Testis (tissue), 3 donors: Measurements from ENCODE around the gene KCNJ14. TPM values are rescaled to one million over a fixed set of nuclear protein-coding genes. Genes with fewer than 3 reads are reported as not detected.

ENCODE experiments used
- DNase-seq: peaks from one replicate; pipeline ENCODE4 v3.0.0-alpha.2; 2019
- H3K27ac ChIP-seq, 2 donors: fragments of 200-600 bp; sonication (generic); one replicate each; pipeline ENCODE4 v1.5.1; 2019
- H3K27me3 ChIP-seq: fragments of 200-600 bp; sonication (generic); one replicate; pipeline ENCODE4 v1.5.1; 2019
- H3K36me3 ChIP-seq: fragments of 200-600 bp; sonication (generic); one replicate; pipeline ENCODE4 v1.5.1; 2017; ENCODE audit warnings: low read depth; ENCODE audit errors: missing control alignments
- H3K4me1 ChIP-seq: fragments of 200-600 bp; sonication (generic); one replicate; pipeline ENCODE4 v1.5.1; 2019
- H3K4me3 ChIP-seq, 2 donors: fragments of 200-600 bp; sonication (generic); one replicate each; pipeline ENCODE4 v1.5.1; 2017 to 2019
- H3K9me3 ChIP-seq: fragments of 200-600 bp; sonication (generic); one replicate; pipeline ENCODE4 v1.5.1; 2017
- POLR2A ChIP-seq: fragments of 450-650 bp; IDR thresholded peaks from one replicate; pipeline ENCODE4 v1.6.1; 2017; ENCODE audit warnings: antibody characterized with exemption, mild to moderate bottlenecking, moderate library complexity
- whole genome bisulfite sequencing, 2 donors: methylation state at CpG; one replicate each; pipeline ENCODE4 v1.1.5; 2018; 5-methylcytosine and 5-hydroxymethylcytosine counted together
- intact Hi-C: fragments of 100-400 bp; cut with DNase I; formaldehyde crosslinking; loops from one replicate; pipeline ENCODE4 v1.15.1; 2023; ENCODE audit warnings: low total_unique reads
- polyA plus RNA-seq: library from polyadenylated mRNA; stranded (reverse); fragments of 350-450 nt; fragmentation: Illumina TruSeq; extraction: RNeasy Lipid Tissue Mini Kit (QIAGEN cat#74804); gene quantifications from one replicate; pipeline ENCODE4 v1.2.3, GENCODE V29; 2014; ENCODE audit warnings: low read depth, low replicate concordance; ENCODE audit not compliant: insufficient read depth
- total RNA-seq, 2 donors: library from RNA; depleted of rRNA; stranded (reverse); fragments of >200 nt; gene quantifications; one replicate each; pipeline ENCODE4 v1.2.3, GENCODE V29; 2016
- TF ChIP-seq, protein P1 (sequence below), 3 experiments: fragments of 450-650 bp in 2 of 3; fragments of 200-600 bp in 1 of 3; sonication (generic) in 1 of 3; IDR thresholded peaks; one replicate each; pipeline ENCODE4 v1.5.1; 2016 to 2019; ENCODE audit warnings: antibody characterized with exemption in 3 of 3, mild to moderate bottlenecking in 2 of 3, moderate library complexity in 1 of 3

The KCNJ14 gene
- total and polyA plus RNA-seq, 3 donors from 2014 or later, result 0.66 to 2.2 (median 1.6) TPM

DNA sequence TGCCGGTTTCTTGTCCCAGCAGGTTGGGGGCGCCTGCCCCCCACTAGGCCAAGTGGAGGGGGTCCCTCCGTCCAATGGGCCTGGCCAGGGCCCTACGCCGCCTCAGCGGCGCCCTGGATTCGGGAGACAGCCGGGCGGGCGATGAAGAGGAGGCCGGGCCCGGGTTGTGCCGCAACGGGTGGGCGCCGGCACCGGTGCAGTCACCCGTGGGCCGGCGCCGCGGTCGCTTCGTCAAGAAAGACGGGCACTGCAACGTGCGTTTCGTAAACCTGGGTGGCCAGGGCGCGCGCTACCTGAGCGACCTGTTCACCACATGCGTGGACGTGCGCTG lies 6.2 kb downstream of the KCNJ14 start:
- DNase-seq, result no peak
- no peaks in the 10 kb centered on the region for H3K9me3 ChIP-seq

DNA sequence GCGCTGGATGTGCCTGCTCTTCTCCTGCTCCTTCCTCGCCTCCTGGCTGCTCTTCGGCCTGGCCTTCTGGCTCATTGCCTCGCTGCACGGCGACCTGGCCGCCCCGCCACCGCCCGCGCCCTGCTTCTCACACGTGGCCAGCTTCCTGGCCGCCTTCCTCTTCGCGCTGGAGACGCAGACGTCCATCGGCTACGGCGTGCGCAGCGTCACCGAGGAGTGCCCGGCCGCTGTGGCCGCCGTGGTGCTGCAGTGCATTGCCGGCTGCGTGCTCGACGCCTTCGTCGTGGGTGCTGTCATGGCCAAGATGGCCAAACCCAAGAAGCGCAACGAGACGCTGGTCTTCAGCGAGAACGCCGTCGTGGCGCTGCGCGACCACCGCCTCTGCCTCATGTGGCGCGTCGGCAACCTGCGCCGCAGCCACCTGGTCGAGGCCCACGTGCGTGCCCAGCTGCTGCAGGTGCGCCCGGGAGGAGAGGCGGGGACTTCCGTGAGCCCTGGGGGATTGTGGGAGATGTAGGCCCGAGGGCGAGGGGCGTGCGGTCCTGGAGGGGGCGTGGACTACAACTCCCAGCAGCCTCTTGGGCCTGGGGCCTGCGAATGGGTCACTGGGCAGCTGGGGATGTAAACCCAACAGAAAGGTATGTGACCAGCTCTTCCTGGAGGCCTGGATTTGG lies 6.7 kb downstream of the KCNJ14 start:
- intact Hi-C loops, result no loop called here

More for the DNA sequence above, 6.2 kb downstream of the KCNJ14 start:
- WGBS, 2 donors, result 58 to 75% methylated on average over 4 to 36 of the region's 36 CpGs
- Histone ChIP-seq H3K4me3 (peak overlapping the region; percentile 9 to 53), H3K27ac (no peak overlapping the region), H3K4me1 (no peaks in the 10 kb centered on the region), H3K36me3 (no peaks in the 10 kb centered on the region), H3K27me3 (no peaks in the 10 kb centered on the region)
- intact Hi-C loops, result no loop called here
- TF ChIP-seq, protein P1, sequence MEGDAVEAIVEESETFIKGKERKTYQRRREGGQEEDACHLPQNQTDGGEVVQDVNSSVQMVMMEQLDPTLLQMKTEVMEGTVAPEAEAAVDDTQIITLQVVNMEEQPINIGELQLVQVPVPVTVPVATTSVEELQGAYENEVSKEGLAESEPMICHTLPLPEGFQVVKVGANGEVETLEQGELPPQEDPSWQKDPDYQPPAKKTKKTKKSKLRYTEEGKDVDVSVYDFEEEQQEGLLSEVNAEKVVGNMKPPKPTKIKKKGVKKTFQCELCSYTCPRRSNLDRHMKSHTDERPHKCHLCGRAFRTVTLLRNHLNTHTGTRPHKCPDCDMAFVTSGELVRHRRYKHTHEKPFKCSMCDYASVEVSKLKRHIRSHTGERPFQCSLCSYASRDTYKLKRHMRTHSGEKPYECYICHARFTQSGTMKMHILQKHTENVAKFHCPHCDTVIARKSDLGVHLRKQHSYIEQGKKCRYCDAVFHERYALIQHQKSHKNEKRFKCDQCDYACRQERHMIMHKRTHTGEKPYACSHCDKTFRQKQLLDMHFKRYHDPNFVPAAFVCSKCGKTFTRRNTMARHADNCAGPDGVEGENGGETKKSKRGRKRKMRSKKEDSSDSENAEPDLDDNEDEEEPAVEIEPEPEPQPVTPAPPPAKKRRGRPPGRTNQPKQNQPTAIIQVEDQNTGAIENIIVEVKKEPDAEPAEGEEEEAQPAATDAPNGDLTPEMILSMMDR (IDR thresholded peaks at IDR 0.05), result no peak
- no peak for TF ChIP-seq POLR2A

DNA sequence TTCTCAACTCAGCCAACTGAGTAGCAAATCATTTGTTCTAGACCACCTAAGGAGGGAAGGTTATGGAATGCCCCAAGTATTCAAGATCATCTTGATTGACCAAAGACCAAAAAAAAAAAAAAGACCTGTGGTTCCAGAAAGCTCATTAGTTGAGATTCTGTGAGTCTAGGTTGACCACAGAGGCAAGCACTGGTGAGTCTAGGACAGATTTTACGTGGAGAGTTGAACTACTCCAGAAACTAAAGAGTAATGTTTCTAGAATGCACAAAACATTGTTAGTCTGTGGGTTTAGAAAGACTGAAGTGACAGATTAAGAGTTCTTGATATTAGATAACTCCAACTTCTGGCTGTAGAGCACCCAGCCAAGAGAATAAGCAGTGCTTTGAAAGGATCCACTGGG lies 9.8 kb downstream of the KCNJ14 start:
- DNase-seq, result no peak
- Histone ChIP-seq H3K4me1 (peaks cover 4% of the 10 kb centered on the region), H3K27ac (no peak overlapping the region), H3K36me3 (no peaks in the 10 kb centered on the region), H3K9me3 (no peaks in the 10 kb centered on the region), H3K27me3 (no peaks in the 10 kb centered on the region), H3K4me3 (no peak overlapping the region)
- WGBS, 2 donors, result 92 to 95% methylated on average over 1 of the region's 1 CpG
- TF ChIP-seq, protein P1 (IDR thresholded peaks at IDR 0.05), result no peak
- TF ChIP-seq POLR2A, result no peak
- intact Hi-C loops, result no loop called here

More for the DNA sequence above, 6.7 kb downstream of the KCNJ14 start:
- DNase-seq, result peak; percentile 85
- Histone ChIP-seq H3K36me3 (no peaks in the 10 kb centered on the region), H3K27me3 (no peaks in the 10 kb centered on the region), H3K4me3 (peak overlapping the region; percentile 9 to 53), H3K9me3 (no peaks in the 10 kb centered on the region), H3K4me1 (no peaks in the 10 kb centered on the region), H3K27ac (no peak overlapping the region)
- WGBS, 2 donors, result 64 to 70% methylated on average over 11 to 62 of the region's 62 CpGs
- TF ChIP-seq POLR2A, result no peak
- TF ChIP-seq, protein P1 (IDR thresholded peaks at IDR 0.05), result no peak

DNA sequence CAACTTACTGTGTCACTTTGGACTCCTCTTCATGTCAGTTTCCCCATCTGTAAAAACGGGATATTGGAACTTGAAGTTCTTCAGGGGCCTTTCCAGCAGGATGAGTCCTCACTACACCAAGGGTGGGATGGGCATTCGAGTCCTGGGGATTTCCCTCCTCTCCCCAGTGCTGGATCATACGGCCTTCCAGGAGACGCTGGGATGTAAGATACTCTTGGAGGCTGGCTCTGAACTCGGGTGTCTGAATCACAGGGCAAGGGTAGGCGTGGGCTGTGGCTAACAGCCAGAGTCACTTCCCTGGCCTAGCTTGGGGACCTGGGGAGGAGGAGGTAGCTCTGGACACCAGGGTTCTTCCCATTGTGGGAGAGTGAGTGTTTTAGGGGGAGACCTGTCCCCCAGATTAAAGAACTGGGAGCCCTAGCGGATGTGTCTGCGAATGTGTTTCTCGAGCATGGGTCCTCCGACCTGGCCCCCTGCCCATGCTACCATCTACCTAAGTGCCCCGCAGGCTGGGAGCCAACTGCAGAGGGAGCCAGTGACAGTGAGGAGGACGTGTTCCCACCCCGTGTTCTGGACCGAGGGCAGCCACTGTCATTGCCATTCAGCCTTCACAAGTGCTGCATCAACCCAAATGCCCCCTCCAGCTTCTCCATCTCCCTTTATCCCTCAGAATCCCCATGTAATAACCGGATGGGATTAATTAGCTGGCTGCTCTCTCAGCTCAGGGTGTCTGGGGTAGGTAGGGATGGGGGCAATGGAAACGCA lies 11.4 kb downstream of the KCNJ14 start:
- Histone ChIP-seq H3K4me1 (peaks cover 10% of the 10 kb centered on the region), H3K9me3 (no peaks in the 10 kb centered on the region), H3K36me3 (no peaks in the 10 kb centered on the region), H3K27me3 (no peaks in the 10 kb centered on the region), H3K4me3 (no peak overlapping the region), H3K27ac (no peak overlapping the region)
- intact Hi-C loops, result no loop called here
- DNase-seq, result no peak
- TF ChIP-seq, protein P1 (IDR thresholded peaks at IDR 0.05), result no peak
- no peak for TF ChIP-seq POLR2A
- WGBS, 2 donors, result 74 to 77% methylated on average over 15 to 16 of the region's 16 CpGs
